Chondrocyte (in vitro differentiated cells): ENCODE data around the gene PRR30. TPM values are rescaled to one million over a fixed set of nuclear protein-coding genes. Genes with fewer than 3 reads are reported as not detected.
A peak's percentile ranks its signal among the peaks of the same experiment; 100 is the strongest.

ENCODE experiments used
- DNase-seq: peaks from one replicate; pipeline ENCODE4 v3.0.0; 2021; ENCODE audit warnings: mixed read lengths, low spot score
- H3K27ac Mint-ChIP-seq: one replicate; pipeline ENCODE4 v1.8.0; 2021; ENCODE audit warnings: mild to moderate bottlenecking, moderate library complexity, mixed read lengths; ENCODE audit not compliant: unreplicated experiment
- H3K27me3 Mint-ChIP-seq: 2 replicates; pipeline ENCODE4 v1.8.0; 2021; ENCODE audit warnings: low read depth, mixed read lengths
- H3K36me3 Mint-ChIP-seq: 2 replicates; pipeline ENCODE4 v1.8.0; 2021; ENCODE audit warnings: low read depth, mixed read lengths
- H3K4me1 Mint-ChIP-seq: 2 replicates; pipeline ENCODE4 v1.8.0; 2021; ENCODE audit warnings: low read depth, mild to moderate bottlenecking, mixed read lengths
- H3K4me3 Mint-ChIP-seq: one replicate; pipeline ENCODE4 v1.8.0; 2021; ENCODE audit warnings: mild to moderate bottlenecking, moderate library complexity, mixed read lengths; ENCODE audit not compliant: unreplicated experiment
- H3K9me3 Mint-ChIP-seq: 2 replicates; pipeline ENCODE4 v1.8.0; 2021; ENCODE audit warnings: low read depth, mixed read lengths
- total RNA-seq: library from RNA; stranded (reverse); gene quantifications from 3 replicates; pipeline ENCODE4 v1.2.1, GENCODE V29; 2021
- TF ChIP-seq, protein P1 (sequence below): fragments of 200-600 bp; sonication (generic); IDR thresholded peaks from 2 replicates; pipeline ENCODE4 v1.5.0; 2021; ENCODE audit warnings: antibody characterized with exemption, mild to moderate bottlenecking, moderate library complexity

Gene PRR30
- total RNA-seq, 1 donor from 2014 or later = not detected

DNA sequence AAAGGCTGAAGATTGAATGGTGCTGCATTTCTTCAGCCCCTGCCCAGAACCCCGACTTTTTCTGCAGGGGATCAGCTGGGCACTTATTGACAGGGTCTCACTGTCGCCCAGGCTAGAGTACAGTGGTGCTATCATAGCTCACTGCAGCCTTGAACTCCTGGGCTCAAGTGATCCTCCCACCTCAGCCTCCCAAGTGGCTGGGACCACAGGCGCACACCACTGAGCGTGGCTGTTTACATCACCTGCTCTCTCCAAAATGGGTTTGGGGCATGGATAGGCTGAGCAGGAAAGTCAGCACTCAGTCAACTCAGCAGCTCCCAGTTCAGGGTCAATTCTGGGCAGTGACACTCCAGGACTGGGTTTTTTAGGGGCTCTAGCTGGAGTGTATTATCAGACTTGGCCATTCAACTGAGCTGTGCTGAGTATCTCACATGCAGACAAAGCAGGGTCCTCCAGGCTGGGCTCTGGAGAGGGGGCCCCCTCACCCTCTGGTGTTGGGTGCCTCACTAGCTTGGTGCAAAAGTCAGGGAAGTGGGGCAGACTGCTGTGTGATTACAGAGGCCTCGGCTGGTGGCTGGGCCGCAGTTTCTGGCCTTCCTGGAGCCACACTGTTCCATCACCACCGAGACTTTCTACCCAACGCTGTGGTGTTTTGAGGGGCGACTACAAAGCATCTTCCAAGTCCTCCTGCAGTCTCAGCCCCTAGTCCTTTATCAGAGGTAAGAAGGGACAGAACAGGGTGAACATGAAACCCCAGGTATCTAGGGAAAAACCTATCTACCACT is 11.1 kb downstream of the PRR30 start:
- H3K4me1 Mint-ChIP-seq = peaks cover 13% of the 10 kb centered on the region

DNA sequence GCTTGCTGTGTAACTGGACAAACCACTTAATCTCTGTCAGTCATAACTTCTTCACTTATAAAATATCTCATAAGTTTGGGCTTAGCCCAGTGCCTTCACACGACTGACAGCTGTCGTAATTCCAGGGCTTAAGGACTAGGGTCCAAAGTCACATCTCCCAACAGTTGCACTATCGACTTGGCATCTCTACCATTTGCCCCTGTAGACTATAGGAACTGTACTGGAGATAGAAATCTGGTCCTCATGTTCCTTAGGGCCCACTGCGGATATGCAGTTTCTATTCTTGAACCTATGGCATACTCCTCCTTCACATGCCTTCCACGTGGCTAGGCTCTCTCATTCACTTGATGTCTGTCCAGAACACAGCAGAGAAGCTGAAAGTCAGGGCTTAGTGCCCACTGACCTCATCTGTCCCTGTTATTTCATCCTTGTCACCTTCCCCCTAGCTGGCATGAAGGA is 12.9 kb downstream of the PRR30 start:
- Mint-ChIP-seq H3K27me3 (peaks cover 2% of the 10 kb centered on the region), H3K9me3 (no peaks in the 10 kb centered on the region), H3K36me3 (peaks cover 6% of the 10 kb centered on the region), H3K27ac (no peak overlapping the region), H3K4me3 (no peak overlapping the region), H3K4me1 (peaks cover 8% of the 10 kb centered on the region)
- DNase-seq = no peak
- TF ChIP-seq, protein P1, sequence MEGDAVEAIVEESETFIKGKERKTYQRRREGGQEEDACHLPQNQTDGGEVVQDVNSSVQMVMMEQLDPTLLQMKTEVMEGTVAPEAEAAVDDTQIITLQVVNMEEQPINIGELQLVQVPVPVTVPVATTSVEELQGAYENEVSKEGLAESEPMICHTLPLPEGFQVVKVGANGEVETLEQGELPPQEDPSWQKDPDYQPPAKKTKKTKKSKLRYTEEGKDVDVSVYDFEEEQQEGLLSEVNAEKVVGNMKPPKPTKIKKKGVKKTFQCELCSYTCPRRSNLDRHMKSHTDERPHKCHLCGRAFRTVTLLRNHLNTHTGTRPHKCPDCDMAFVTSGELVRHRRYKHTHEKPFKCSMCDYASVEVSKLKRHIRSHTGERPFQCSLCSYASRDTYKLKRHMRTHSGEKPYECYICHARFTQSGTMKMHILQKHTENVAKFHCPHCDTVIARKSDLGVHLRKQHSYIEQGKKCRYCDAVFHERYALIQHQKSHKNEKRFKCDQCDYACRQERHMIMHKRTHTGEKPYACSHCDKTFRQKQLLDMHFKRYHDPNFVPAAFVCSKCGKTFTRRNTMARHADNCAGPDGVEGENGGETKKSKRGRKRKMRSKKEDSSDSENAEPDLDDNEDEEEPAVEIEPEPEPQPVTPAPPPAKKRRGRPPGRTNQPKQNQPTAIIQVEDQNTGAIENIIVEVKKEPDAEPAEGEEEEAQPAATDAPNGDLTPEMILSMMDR = no peak

More for the DNA sequence above, 11.1 kb downstream of the PRR30 start:
- H3K27ac Mint-ChIP-seq = no peak overlapping the region
- TF ChIP-seq, protein P1 = no peak
- no peaks in the 10 kb centered on the region for H3K27me3 Mint-ChIP-seq
- no peaks in the 10 kb centered on the region for H3K9me3 Mint-ChIP-seq
- H3K36me3 Mint-ChIP-seq = peaks cover 9% of the 10 kb centered on the region
- DNase-seq = no peak
- no peak overlapping the region for H3K4me3 Mint-ChIP-seq

DNA sequence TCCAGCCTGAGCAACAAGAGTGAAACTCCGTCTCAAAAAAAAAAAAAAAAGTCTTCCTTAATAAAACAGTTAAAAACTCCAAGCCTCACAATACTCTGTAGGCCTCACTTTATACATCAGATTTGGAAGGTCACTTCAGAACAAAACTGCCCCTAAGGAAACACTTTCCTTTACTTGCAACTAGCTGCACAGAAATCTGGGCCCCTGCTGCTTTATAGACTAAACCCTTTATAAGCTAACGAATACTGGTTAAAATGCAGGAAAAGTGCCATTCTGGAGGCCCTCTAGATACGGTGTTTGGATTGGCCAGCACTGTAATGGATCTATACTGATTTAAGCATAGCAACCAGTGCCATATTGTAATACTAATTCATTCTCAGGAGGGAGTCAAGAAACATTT is 14.1 kb downstream of the PRR30 start:
- H3K4me3 Mint-ChIP-seq = no peak overlapping the region
- H3K9me3 Mint-ChIP-seq = no peaks in the 10 kb centered on the region
- TF ChIP-seq, protein P1 = no peak
- no peak for DNase-seq
- no peaks in the 10 kb centered on the region for H3K36me3 Mint-ChIP-seq
- H3K27ac Mint-ChIP-seq = no peak overlapping the region
- H3K27me3 Mint-ChIP-seq = peaks cover 4% of the 10 kb centered on the region
- H3K4me1 Mint-ChIP-seq = peaks cover 8% of the 10 kb centered on the region

DNA sequence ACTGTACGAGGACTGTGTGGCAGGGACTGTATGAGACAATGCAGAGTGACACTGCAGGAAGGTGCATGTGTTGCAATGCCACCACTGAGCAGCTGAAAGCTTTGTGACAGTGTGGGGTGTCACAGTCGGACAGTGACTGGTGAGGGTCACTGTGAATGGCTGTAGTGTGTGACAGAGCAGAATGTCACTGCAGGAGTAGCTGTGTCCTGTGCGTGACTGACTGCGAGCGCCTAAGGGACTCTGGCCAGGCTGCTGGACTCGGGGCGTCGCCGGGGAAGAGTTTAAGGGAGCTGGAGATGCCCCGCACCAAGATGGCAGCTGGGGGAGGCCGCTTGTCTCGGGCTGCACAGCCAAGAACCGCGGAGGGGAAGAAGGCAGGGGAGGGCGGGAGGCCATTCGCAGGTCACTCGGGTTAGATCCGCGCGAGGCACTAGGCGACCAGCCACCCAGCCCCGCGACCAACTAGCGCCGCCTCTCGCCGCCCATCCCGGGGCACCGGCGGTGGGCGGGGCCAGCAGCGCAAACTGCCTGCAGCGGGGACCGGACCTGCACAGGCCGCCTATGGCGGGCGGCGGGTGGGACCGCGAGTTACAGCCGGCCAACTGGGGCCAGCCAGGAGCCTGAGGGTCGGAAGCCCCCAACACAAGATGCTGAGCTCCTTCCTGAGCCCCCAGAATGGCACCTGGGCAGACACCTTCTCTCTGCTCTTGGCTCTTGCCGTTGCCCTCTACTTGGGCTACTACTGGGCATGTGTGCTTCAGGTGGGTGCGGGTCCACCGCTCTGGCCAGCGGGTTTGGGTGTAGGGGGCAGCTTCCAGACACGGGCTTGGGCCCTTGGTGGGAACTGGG is 15.7 kb downstream of the PRR30 start, which contains the start of gene ABHD1:
ABHD1 (plus strand) TSS at position 514 of the 849 bp plus-strand sequence; CDS start at position 648, 134 bp downstream.
- TF ChIP-seq, protein P1 = peak; percentile 46
- Mint-ChIP-seq H3K36me3 (no peaks in the 10 kb centered on the region), H3K9me3 (no peaks in the 10 kb centered on the region), H3K27me3 (peaks cover 13% of the 10 kb centered on the region), H3K27ac (no peak within 1 kb of the TSS), H3K4me3 (peak within 1 kb of the TSS; percentile 80), H3K4me1 (peaks cover 12% of the 10 kb centered on the region)
- DNase-seq = no peak

DNA sequence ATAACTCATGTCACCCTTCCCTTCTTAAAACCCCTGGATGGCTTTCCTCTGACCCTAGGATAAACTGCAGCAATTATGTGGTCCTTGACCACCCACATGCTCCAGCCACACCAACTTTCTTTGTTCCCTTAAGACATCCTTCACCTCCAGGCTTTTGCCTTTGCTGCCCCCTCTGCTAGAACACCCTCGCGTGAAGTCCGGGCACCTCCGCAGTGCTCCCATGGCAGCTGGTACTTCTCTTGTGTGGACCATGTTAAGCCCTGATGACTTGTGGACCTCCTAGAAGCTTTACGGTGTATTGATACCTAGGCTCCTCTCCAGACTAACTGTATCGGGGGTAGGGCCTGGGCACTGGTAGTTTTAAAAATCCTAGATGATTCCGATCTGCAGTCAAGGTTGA is 16.4 kb downstream of the PRR30 start:
- Mint-ChIP-seq H3K9me3 (no peaks in the 10 kb centered on the region), H3K4me1 (peaks cover 18% of the 10 kb centered on the region), H3K27me3 (peaks cover 16% of the 10 kb centered on the region), H3K27ac (no peak overlapping the region), H3K4me3 (peak overlapping the region; percentile 80), H3K36me3 (no peaks in the 10 kb centered on the region)
- TF ChIP-seq, protein P1 = no peak
- DNase-seq = no peak
